Aorta (tissue), 5 donors: Measurements from ENCODE around the gene PODXL. TPM values are rescaled to one million over a fixed set of nuclear protein-coding genes. Genes with fewer than 3 reads are reported as not detected.

Experiments used
- ATAC-seq: fragments of 200-7000 bp; cut with Tn5 transposase; one replicate; pipeline ENCODE4 v1.9.1; 2022; ENCODE audit warnings: moderate library complexity; ENCODE audit not compliant: low FRiP score
- DNase-seq, 2 donors: peaks; one replicate each; pipeline ENCODE4 v3.0.0-alpha.2; 2020
- H3K27ac ChIP-seq, 2 donors: one replicate each; pipeline ENCODE4 v1.5.1; 2013; ENCODE audit warnings: low read length in 2 of 2, mild to moderate bottlenecking in 2 of 2, moderate library complexity in 2 of 2, control low read depth in 1 of 2, inconsistent platforms in 1 of 2, low read depth in 1 of 2
- H3K27me3 ChIP-seq, 2 donors: one replicate each; pipeline ENCODE4 v1.6.1; 2013; ENCODE audit warnings: control low read depth in 1 of 2, low read length in 1 of 2, mild to moderate bottlenecking in 1 of 2, moderate library complexity in 1 of 2; ENCODE audit not compliant: insufficient read depth in 2 of 2, control insufficient read depth in 1 of 2
- H3K36me3 ChIP-seq, 2 donors: one replicate each; pipeline ENCODE4 v1.6.1; 2013; ENCODE audit warnings: control low read depth in 1 of 2, low read length in 1 of 2, mild to moderate bottlenecking in 1 of 2; ENCODE audit not compliant: insufficient read depth in 2 of 2, control insufficient read depth in 1 of 2
- H3K4me1 ChIP-seq, 2 donors: one replicate each; pipeline ENCODE4 v1.6.1; 2013; ENCODE audit warnings: low read length in 2 of 2, control low read depth in 1 of 2, mild to moderate bottlenecking in 1 of 2, moderate library complexity in 1 of 2; ENCODE audit not compliant: insufficient read depth in 2 of 2, control insufficient read depth in 1 of 2
- H3K4me3 ChIP-seq, 2 donors: one replicate each; pipeline ENCODE4 v1.5.1; 2013; ENCODE audit warnings: low read length in 2 of 2, control low read depth in 1 of 2, mild to moderate bottlenecking in 1 of 2
- H3K9me3 ChIP-seq: one replicate; pipeline ENCODE4 v1.6.1; 2013; ENCODE audit warnings: mild to moderate bottlenecking, low read length; ENCODE audit not compliant: control insufficient read depth
- WGBS, 2 donors: extraction: QIAGEN DNeasy Blood & Tissue Kit; methylation state at CpG; one replicate each; pipeline ENCODE4 v1.1.7; 2013; 5-methylcytosine and 5-hydroxymethylcytosine counted together
- intact Hi-C, 2 donors: fragments of 100-400 bp; cut with DNase I; formaldehyde crosslinking; loops; one replicate each; pipeline versions ENCODE4 v1.14.2 to v1.15.0; 2022
- polyA plus RNA-seq, 2 donors: library from polyadenylated mRNA; stranded (reverse); fragments of 200-250 nt; gene quantifications; one replicate each; pipeline ENCODE4 v1.2.3, GENCODE V29; 2013
- total RNA-seq, 2 donors: library from RNA; stranded (reverse); fragmentation: NEBNext Ultra II Directional; extraction: Animal tissue kit (Norgen Biotek cat#: 25700); gene quantifications; one replicate each; pipeline ENCODE4 v1.2.1, GENCODE V29; 2021
- donor health status: healthy with polysubstance abuse.
- donor health status: Bipolar disorder and iron deficiency.
- donor health status: DM: no; HTN: no; CAD: no.
- donor health status: DM: no; HTN: no; CAD: no.
- donor health status: DM: yes; HTN: yes; CAD: no.

Gene PODXL
- total and polyA plus RNA-seq, 4 donors = 1.7 to 55.5 (median 14.6) TPM

DNA sequence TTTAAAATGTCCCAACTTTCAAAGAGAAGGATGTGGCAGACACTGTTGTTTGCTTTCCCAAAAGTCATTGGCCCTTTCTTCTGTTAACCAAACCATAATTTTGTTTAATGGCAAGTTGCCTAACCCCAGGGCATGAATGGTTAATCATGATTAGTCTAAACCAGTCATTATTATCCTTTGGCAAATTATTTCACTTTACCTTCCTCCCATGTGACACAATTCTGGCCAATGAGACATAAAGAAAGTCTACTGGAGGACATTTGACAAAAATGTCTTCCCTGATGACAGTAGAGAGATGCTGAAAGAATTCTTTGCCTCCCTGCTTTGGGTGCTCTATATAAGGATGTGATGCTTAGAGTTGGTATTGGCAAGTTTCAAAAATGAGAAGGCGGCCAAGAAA, 101.9 kb downstream of the PODXL start:
- Histone ChIP-seq H3K27ac (no peak overlapping the region), H3K4me1 (peaks cover 0 to 4% of the 10 kb centered on the region in 2 donors), H3K4me3 (no peak overlapping the region), H3K36me3 (no peaks in the 10 kb centered on the region), H3K9me3 (no peaks in the 10 kb centered on the region), H3K27me3 (no peaks in the 10 kb centered on the region)
- WGBS, 2 donors = 67 to 73% methylated on average over 1 of the region's 1 CpG
- DNase-seq = no peak
- intact Hi-C loops = no loop called here
- no peak for ATAC-seq

Other genes with a start within 250 kb of the PODXL start
- 10 to 100 TPM; 72.1 to 91.6 TPM for gene MKLN1, start 228.8 kb downstream of the PODXL start, total RNA-seq
- gene MKLN1, start 228.8 kb downstream of the PODXL start, polyA plus RNA-seq = 10 to 100 TPM; 11.5 to 18.3 TPM